K562 (cell line): ENCODE data around the gene CYB5R3. TPM values are rescaled to one million over a fixed set of nuclear protein-coding genes. Genes with fewer than 3 reads are reported as not detected.

ENCODE experiments used
- ATAC-seq: fragments of 200-7000 bp; cut with Tn5 transposase; 3 replicates; pipeline ENCODE4 v1.9.1; 2020; ENCODE audit warnings: moderate library complexity
- BruUV-seq: library from RNA; stranded (reverse); fragments of 400-500 nt; replicated peaks from 2 replicates; lab custom pipeline; 2021; lab: Mats Ljungman, UMichigan
- CTCF ChIA-PET: fragments of 300-600 bp; formaldehyde crosslinking; extraction: SDS; loops from one replicate; lab custom pipeline; 2021; ENCODE audit warnings: low intra/inter-chr PET ratio; lab: Yijun Ruan, JAX
- POLR2A ChIA-PET: fragments of 300-600, 350-650 bp; sonication (Branson Sonifier 250); formaldehyde crosslinking; extraction: SDS; loops from one replicate; lab custom pipeline; 2021; ENCODE audit warnings: antibody characterized with exemption, inconsistent platforms; lab: Yijun Ruan, JAX
- DNase-seq, 4 experiments: peaks; one replicate each; pipeline versions ENCODE4 v3.0.0 to v3.0.0-alpha.2; 2011 to 2018; ENCODE audit warnings: low spot score in 3 of 4, mixed read lengths in 3 of 4; ENCODE audit errors: extremely low read depth in 1 of 4
- FAIRE-seq: peaks from 2 replicates; lab custom pipeline; 2011; peaks lifted over from hg19 to GRCh38; lab: Jason Lieb, UNC
- H2AFZ ChIP-seq: 2 replicates; pipeline ENCODE4 v1.6.0; 2011; ENCODE audit warnings: low read depth, low read length, control low read depth, inconsistent platforms
- H3K27ac ChIP-seq: fragments of 200-600 bp; 3 replicates; pipeline ENCODE4 v1.8.0; 2011; ENCODE audit warnings: low read depth, mild to moderate bottlenecking, control low read depth, inconsistent platforms, low read length, moderate library complexity, mixed read lengths; ENCODE audit errors: extremely low read depth
- H3K27me3 ChIP-seq, 2 experiments: fragments of 300-600 bp in 1 of 2; 2 replicates in 1 of 2; 3 replicates in 1 of 2; pipeline versions ENCODE4 v1.6.0 to v1.8.0; 2011; ENCODE audit warnings: inconsistent platforms in 2 of 2, low read length in 2 of 2, mild to moderate bottlenecking in 1 of 2, mixed read lengths in 1 of 2, moderate library complexity in 1 of 2; ENCODE audit not compliant: control insufficient read depth in 2 of 2, insufficient read depth in 2 of 2
- H3K36me3 ChIP-seq: fragments of 300-600 bp; 3 replicates; pipeline ENCODE4 v1.8.0; 2011; ENCODE audit warnings: mild to moderate bottlenecking, low read length, inconsistent platforms; ENCODE audit not compliant: control insufficient read depth, insufficient read depth
- H3K4me1 ChIP-seq, 2 experiments: fragments of 200-600 bp in 1 of 2; replicated peaks in 1 of 2; 2 replicates in 1 of 2; 3 replicates in 1 of 2; pipeline versions ENCODE4 v1.5.1 to v1.8.0; 2011; ENCODE audit warnings: inconsistent platforms in 2 of 2, low read length in 2 of 2, mild to moderate bottlenecking in 1 of 2, mixed read lengths in 1 of 2, moderate library complexity in 1 of 2; ENCODE audit not compliant: control insufficient read depth in 2 of 2, insufficient read depth in 2 of 2
- H3K4me2 ChIP-seq: 2 replicates; pipeline ENCODE4 v1.6.1; 2011; ENCODE audit warnings: low read length, control low read depth, inconsistent platforms, mixed read lengths; ENCODE audit not compliant: insufficient read depth
- H3K4me3 ChIP-seq: fragments of 200-600 bp; sonication (generic), shearing (Covaris generic); 2 replicates; pipeline ENCODE4 v1.5.1; 2016; ENCODE audit warnings: control low read depth, inconsistent platforms
- H3K79me2 ChIP-seq: fragments of 200-600 bp; 3 replicates; pipeline ENCODE4 v1.8.0; 2011; ENCODE audit warnings: low read length, inconsistent platforms; ENCODE audit not compliant: control insufficient read depth, insufficient read depth
- H3K9ac ChIP-seq, 2 experiments: 2 replicates each; pipeline versions ENCODE4 v1.6.0 to v1.6.1; 2011; ENCODE audit warnings: low read depth in 2 of 2, low read length in 2 of 2, control low read depth in 1 of 2, inconsistent platforms in 1 of 2, mild to moderate bottlenecking in 1 of 2, mixed read lengths in 1 of 2; ENCODE audit not compliant: insufficient read depth in 1 of 2
- H3K9me1 ChIP-seq: one replicate; pipeline ENCODE4 v1.6.0; 2011; ENCODE audit warnings: inconsistent platforms, mild to moderate bottlenecking, low read length, moderate library complexity; ENCODE audit not compliant: control insufficient read depth, insufficient read depth
- H3K9me3 ChIP-seq: replicated peaks from 2 replicates; pipeline ENCODE4 v1.5.1; 2011; ENCODE audit warnings: low read depth, low read length, inconsistent platforms; ENCODE audit not compliant: control insufficient read depth, insufficient read depth
- H4K20me1 ChIP-seq: replicated peaks from 2 replicates; pipeline ENCODE4 v1.6.1; 2011; ENCODE audit warnings: low read length, inconsistent platforms, mixed read lengths; ENCODE audit not compliant: control insufficient read depth, insufficient read depth
- E2F3 ChIP-seq: fragments of 250-450 bp; sonication (Bioruptor Pico); IDR thresholded peaks from 2 replicates; pipeline ENCODE4 v1.4.0; 2020; ENCODE audit warnings: mild to moderate bottlenecking
- EP400 ChIP-seq: fragments of 450-650 bp; IDR thresholded peaks from 2 replicates; pipeline ENCODE4 v1.6.1; 2017; ENCODE audit warnings: antibody characterized with exemption, mild to moderate bottlenecking, moderate library complexity
- FOXO4 ChIP-seq: fragments of 450-650 bp; formaldehyde crosslinking; IDR thresholded peaks from 2 replicates; pipeline ENCODE4 v1.4.0; 2020; ENCODE audit warnings: mild to moderate bottlenecking, moderate library complexity
- NCOA1 ChIP-seq: fragments of 450-650 bp; IDR thresholded peaks from 2 replicates; pipeline ENCODE4 v1.6.1; 2016; ENCODE audit warnings: low read depth
- PHF8 ChIP-seq: fragments of 200-600 bp; sonication (generic); IDR thresholded peaks from 2 replicates; pipeline ENCODE4 v1.6.1; 2012; ENCODE audit warnings: mixed run types, mild to moderate bottlenecking, inconsistent platforms, low read length, moderate library complexity, borderline replicate concordance
- SP1 ChIP-seq: sonication (generic); formaldehyde crosslinking; IDR thresholded peaks from 2 replicates; pipeline ENCODE4 v1.8.1; 2022; ENCODE audit warnings: mild to moderate bottlenecking, missing genetic modification reagents
- ZBTB49 ChIP-seq: sonication (generic); formaldehyde crosslinking; IDR thresholded peaks from 2 replicates; pipeline ENCODE4 v1.8.0; 2022; ENCODE audit warnings: missing genetic modification reagents, mild to moderate bottlenecking, borderline replicate concordance
- WGBS: fragments of 100-300 bp; shearing (Covaris generic); methylation state at CpG from one replicate; pipeline ENCODE4 v1.1.6; 2016; ENCODE audit warnings: low coverage, mixed read lengths; ENCODE audit not compliant: insufficient coverage; ENCODE audit errors: missing lambda C conversion rate; 5-methylcytosine and 5-hydroxymethylcytosine counted together
- in situ Hi-C: fragments of 300-500 bp; cut with MboI; formaldehyde crosslinking; loops from 4 replicates; pipeline ENCODE4 v1.15.0; 2018; ENCODE audit warnings: inconsistent platforms, mixed read lengths
- intact Hi-C: fragments of 100-400 bp; cut with micrococcal nuclease; formaldehyde crosslinking; loops from 2 replicates; pipeline ENCODE4 v1.14.2; 2022
- polyA plus RNA-seq, 8 experiments: library from polyadenylated mRNA; depleted of rRNA in 4 of 8; stranded (reverse) in 5 of 8; unstranded in 3 of 8; fragments of >200 nt; fragmentation: Nextera tagmentation in 2 of 8; fragmentation: Illumina TruSeq in 1 of 8; extraction: Ambion mirVana in 2 of 8; extraction: Trizol in 1 of 8; gene quantifications; 2 replicates each; pipeline versions ENCODE4 v1.2.1 to v1.2.3, GENCODE V29; 2011 to 2014; ENCODE audit warnings: inconsistent platforms in 1 of 8, missing spikeins in 1 of 8
- total RNA-seq, 7 experiments: library from RNA; depleted of rRNA in 6 of 7; stranded (reverse); fragments of >200 nt in 6 of 7; fragmentation: Illumina TruSeq in 2 of 7; extraction: Trizol in 2 of 7; gene quantifications; 2 replicates each; pipeline versions ENCODE4 v1.2.1 to v1.2.3, GENCODE V29; 2011 to 2021; ENCODE audit warnings: low replicate concordance in 1 of 7
- TF ChIP-seq, protein P1 (sequence below): fragments of 450-650 bp; formaldehyde crosslinking; IDR thresholded peaks from 2 replicates; pipeline ENCODE4 v1.4.0; 2022; ENCODE audit warnings: mild to moderate bottlenecking, moderate library complexity
- TF ChIP-seq, protein P2 (sequence below): fragments of 200-800 bp; sonication (Bioruptor generic); IDR thresholded peaks from 2 replicates; pipeline ENCODE4 v1.6.1; 2016; ENCODE audit warnings: missing genetic modification characterization, missing compliant biosample characterization

CYB5R3 gene
- total and polyA plus RNA-seq, 9 of the 15 experiments (the other 6 are each of a cell fraction or from before 2014, with no cell fraction given), result 1.4 to 66.8 (median 23.4) TPM

GRCh38 chr22:42676059-42676607 lies 26.9 kb upstream of the CYB5R3 start:
- Histone ChIP-seq H3K4me2 (no peak overlapping the region), H3K4me1 (no peaks in the 10 kb centered on the region; a peak in 1 of 5 replicates), H3K27me3 (no peaks in the 10 kb centered on the region), H3K79me2 (no peaks in the 10 kb centered on the region), H2AFZ (no peak overlapping the region), H3K9me3 (no peaks in the 10 kb centered on the region), H3K9me1 (no peaks in the 10 kb centered on the region), H3K4me3 (no peak overlapping the region), H3K36me3 (no peaks in the 10 kb centered on the region), H3K27ac (no peak overlapping the region), H4K20me1 (no peaks in the 10 kb centered on the region), H3K9ac (no peak overlapping the region)
- TF ChIP-seq SP1 (CRISPR knock-in tag) (no peak), E2F3 (CRISPR knock-in tag) (no peak), ZBTB49 (CRISPR knock-in tag) (no peak), PHF8 (no peak), NCOA1 (no peak), FOXO4 (CRISPR knock-in tag) (no peak), EP400 (no peak)
- TF ChIP-seq, protein P1, sequence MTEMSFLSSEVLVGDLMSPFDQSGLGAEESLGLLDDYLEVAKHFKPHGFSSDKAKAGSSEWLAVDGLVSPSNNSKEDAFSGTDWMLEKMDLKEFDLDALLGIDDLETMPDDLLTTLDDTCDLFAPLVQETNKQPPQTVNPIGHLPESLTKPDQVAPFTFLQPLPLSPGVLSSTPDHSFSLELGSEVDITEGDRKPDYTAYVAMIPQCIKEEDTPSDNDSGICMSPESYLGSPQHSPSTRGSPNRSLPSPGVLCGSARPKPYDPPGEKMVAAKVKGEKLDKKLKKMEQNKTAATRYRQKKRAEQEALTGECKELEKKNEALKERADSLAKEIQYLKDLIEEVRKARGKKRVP (CRISPR knock-in tag), result no peak
- TF ChIP-seq, protein P2, sequence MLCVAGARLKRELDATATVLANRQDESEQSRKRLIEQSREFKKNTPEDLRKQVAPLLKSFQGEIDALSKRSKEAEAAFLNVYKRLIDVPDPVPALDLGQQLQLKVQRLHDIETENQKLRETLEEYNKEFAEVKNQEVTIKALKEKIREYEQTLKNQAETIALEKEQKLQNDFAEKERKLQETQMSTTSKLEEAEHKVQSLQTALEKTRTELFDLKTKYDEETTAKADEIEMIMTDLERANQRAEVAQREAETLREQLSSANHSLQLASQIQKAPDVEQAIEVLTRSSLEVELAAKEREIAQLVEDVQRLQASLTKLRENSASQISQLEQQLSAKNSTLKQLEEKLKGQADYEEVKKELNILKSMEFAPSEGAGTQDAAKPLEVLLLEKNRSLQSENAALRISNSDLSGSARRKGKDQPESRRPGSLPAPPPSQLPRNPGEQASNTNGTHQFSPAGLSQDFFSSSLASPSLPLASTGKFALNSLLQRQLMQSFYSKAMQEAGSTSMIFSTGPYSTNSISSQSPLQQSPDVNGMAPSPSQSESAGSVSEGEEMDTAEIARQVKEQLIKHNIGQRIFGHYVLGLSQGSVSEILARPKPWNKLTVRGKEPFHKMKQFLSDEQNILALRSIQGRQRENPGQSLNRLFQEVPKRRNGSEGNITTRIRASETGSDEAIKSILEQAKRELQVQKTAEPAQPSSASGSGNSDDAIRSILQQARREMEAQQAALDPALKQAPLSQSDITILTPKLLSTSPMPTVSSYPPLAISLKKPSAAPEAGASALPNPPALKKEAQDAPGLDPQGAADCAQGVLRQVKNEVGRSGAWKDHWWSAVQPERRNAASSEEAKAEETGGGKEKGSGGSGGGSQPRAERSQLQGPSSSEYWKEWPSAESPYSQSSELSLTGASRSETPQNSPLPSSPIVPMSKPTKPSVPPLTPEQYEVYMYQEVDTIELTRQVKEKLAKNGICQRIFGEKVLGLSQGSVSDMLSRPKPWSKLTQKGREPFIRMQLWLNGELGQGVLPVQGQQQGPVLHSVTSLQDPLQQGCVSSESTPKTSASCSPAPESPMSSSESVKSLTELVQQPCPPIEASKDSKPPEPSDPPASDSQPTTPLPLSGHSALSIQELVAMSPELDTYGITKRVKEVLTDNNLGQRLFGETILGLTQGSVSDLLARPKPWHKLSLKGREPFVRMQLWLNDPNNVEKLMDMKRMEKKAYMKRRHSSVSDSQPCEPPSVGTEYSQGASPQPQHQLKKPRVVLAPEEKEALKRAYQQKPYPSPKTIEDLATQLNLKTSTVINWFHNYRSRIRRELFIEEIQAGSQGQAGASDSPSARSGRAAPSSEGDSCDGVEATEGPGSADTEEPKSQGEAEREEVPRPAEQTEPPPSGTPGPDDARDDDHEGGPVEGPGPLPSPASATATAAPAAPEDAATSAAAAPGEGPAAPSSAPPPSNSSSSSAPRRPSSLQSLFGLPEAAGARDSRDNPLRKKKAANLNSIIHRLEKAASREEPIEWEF (CRISPR knock-in tag), result no peak
- no TSS peak for BruUV-seq
- in situ Hi-C loops (no loop called here), intact Hi-C loops (no loop called here)
- WGBS, result 6% methylated on average over 6 of the region's 7 CpGs
- ChIA-PET POLR2A (no interaction called here), CTCF (no interaction called here)
- FAIRE-seq, result no peak
- no peak for ATAC-seq
- DNase-seq, result no peak
